NOMO-1 treated with dmso at 0.1 percent for 144 hours (cell line): ENCODE measurements around the gene SERPINB13.

Experiments
- DNase-seq: peaks from one replicate; lab custom pipeline; 2025; ENCODE audit not compliant: unreplicated experiment; lab: John Stamatoyannopoulos, UW

SERPINB13 gene

GRCh38 chr18:63586966-63587365, at the start of gene SERPINB13:
Gene SERPINB13, plus strand, starts transcription at chr18:63587343. Its CDS starts 1,325 bp downstream, at chr18:63588668.
- DNase-seq: no peak

GRCh38 chr18:63539904-63540510, 47.1 kb upstream of the SERPINB13 start:
- DNase-seq: no peak

GRCh38 chr18:63542069-63542468, 45.1 kb upstream of the SERPINB13 start, which contains the start of gene SERPINB12:
Gene SERPINB12, plus strand, starts transcription at chr18:63542369. Its CDS starts 13,791 bp downstream, at chr18:63556160.
- DNase-seq: no peak

GRCh38 chr18:63544017-63544416, 43.1 kb upstream of the SERPINB13 start:
- DNase-seq: no peak

GRCh38 chr18:63545000-63545399, 42.1 kb upstream of the SERPINB13 start:
- DNase-seq: no peak

GRCh38 chr18:63550068-63550467, 37.1 kb upstream of the SERPINB13 start:
- DNase-seq: no peak

- no peak for DNase-seq
Observed at GRCh38 chr18:63551769-63552168, 35.4 kb upstream of the SERPINB13 start.

- DNase-seq: no peak
Observed at GRCh38 chr18:63552581-63552980, 34.6 kb upstream of the SERPINB13 start.

GRCh38 chr18:63553081-63553480, 34.1 kb upstream of the SERPINB13 start:
- DNase-seq: peak; percentile 79

GRCh38 chr18:63559567-63560491, 27.3 kb upstream of the SERPINB13 start:
- no peak for DNase-seq

GRCh38 chr18:63562284-63562683, 24.9 kb upstream of the SERPINB13 start:
- peak; percentile 34 for DNase-seq

GRCh38 chr18:63564021-63564420, 23.1 kb upstream of the SERPINB13 start:
- no peak for DNase-seq

- DNase-seq: no peak
Observed at GRCh38 chr18:63564561-63564960, 22.6 kb upstream of the SERPINB13 start.

- DNase-seq: no peak
Observed at GRCh38 chr18:63567276-63567675, 19.9 kb upstream of the SERPINB13 start.

- no peak for DNase-seq
Observed at GRCh38 chr18:63567825-63568224, 19.3 kb upstream of the SERPINB13 start.

- DNase-seq: no peak
Observed at GRCh38 chr18:63570721-63571120, 16.4 kb upstream of the SERPINB13 start.

GRCh38 chr18:63575681-63576080, 11.5 kb upstream of the SERPINB13 start:
- no peak for DNase-seq

- peak; percentile 20 for DNase-seq
Observed at GRCh38 chr18:63578357-63578958, 8.7 kb upstream of the SERPINB13 start.

GRCh38 chr18:63579616-63580015, 7.5 kb upstream of the SERPINB13 start:
- DNase-seq: peak; percentile 6

GRCh38 chr18:63585988-63586387, 1.2 kb upstream of the SERPINB13 start:
- peak; percentile 8 for DNase-seq

GRCh38 chr18:63586431-63586830, 712 bp upstream of the SERPINB13 start:
- DNase-seq: no peak

GRCh38 chr18:63588909-63589308, 1.8 kb downstream of the SERPINB13 start:
- DNase-seq: no peak
